OCI-LY1 (cell line): Measurements from ENCODE around the gene C1QTNF9.

Source experiments
- CTCF ChIP-seq: fragments of 200-600 bp; sonication (generic), shearing (Covaris generic); IDR thresholded peaks from 2 replicates; pipeline ENCODE4 v1.5.1; 2017; ENCODE audit warnings: mild to moderate bottlenecking, antibody characterized with exemption, low read length, moderate library complexity, mixed read lengths
- EZH2 ChIP-seq: fragments of 200-600 bp; sonication (generic), shearing (Covaris generic); IDR thresholded peaks from 2 replicates; pipeline ENCODE4 v1.8.0; 2017; ENCODE audit warnings: borderline replicate concordance, mixed run types, mild to moderate bottlenecking, antibody characterized with exemption, low read length, moderate library complexity, mixed read lengths

- TF ChIP-seq CTCF (no peak), EZH2 (no peak)
These were observed 36.8 kb upstream of the C1QTNF9 start for GRCh38 chr13:24272452-24273161.
